IMR-90 (cell line): Measurements from ENCODE around the gene SIT1. TPM values are rescaled to one million over a fixed set of nuclear protein-coding genes. Genes with fewer than 3 reads are reported as not detected.
"Not testable (repeated sequence)": the region's sequence is repeated elsewhere in the genome, so short reads cannot be mapped to it uniquely, and the experiment has no call there.

Experiments used
- ATAC-seq: fragments of 200-7000 bp; cut with Tn5 transposase; 2 replicates; pipeline ENCODE4 v1.9.1; 2020; ENCODE audit warnings: low read depth, mild to moderate bottlenecking, moderate library complexity
- BruUV-seq: library from RNA; stranded (reverse); fragments of 400-500 nt; replicated peaks from 2 replicates; lab custom pipeline; 2021; lab: Mats Ljungman, UMichigan
- CTCF ChIA-PET: fragments of 300-600 bp; formaldehyde crosslinking; extraction: SDS; loops from one replicate; lab custom pipeline; 2021; ENCODE audit warnings: antibody characterized with exemption; lab: Yijun Ruan, JAX
- POLR2A ChIA-PET: fragments of 300-600 bp; sonication (Branson Sonifier 250); formaldehyde crosslinking; loops from one replicate; lab custom pipeline; 2022; ENCODE audit warnings: antibody characterized with exemption; ENCODE audit not compliant: unreplicated experiment; lab: Charles Lee
- DNase-seq: peaks from one replicate; pipeline ENCODE4 v3.0.0; 2013
- H2AFZ ChIP-seq: replicated peaks from 2 replicates; pipeline ENCODE3; 2013; ENCODE audit warnings: low read length, mild to moderate bottlenecking; ENCODE audit not compliant: poor library complexity
- H2AK5ac ChIP-seq: 2 replicates; pipeline ENCODE4 v1.6.1; 2013; ENCODE audit warnings: low read depth, low read length, inconsistent platforms
- H2AK9ac ChIP-seq: replicated peaks from 2 replicates; pipeline ENCODE3; 2013; ENCODE audit warnings: mild to moderate bottlenecking, low read depth, low read length, moderate library complexity; ENCODE audit not compliant: poor library complexity
- H2BK120ac ChIP-seq: 2 replicates; pipeline ENCODE4 v1.6.1; 2013; ENCODE audit warnings: low read depth, low read length, inconsistent platforms
- H2BK15ac ChIP-seq: 3 replicates; pipeline ENCODE4 v1.6.1; 2013; ENCODE audit warnings: low read depth, low read length, inconsistent platforms
- H2BK20ac ChIP-seq: 2 replicates; pipeline ENCODE4 v1.6.1; 2013; ENCODE audit warnings: low read depth, mild to moderate bottlenecking, inconsistent platforms, low read length, moderate library complexity
- H2BK5ac ChIP-seq: 2 replicates; pipeline ENCODE4 v1.6.1; 2013; ENCODE audit warnings: mild to moderate bottlenecking, low read depth, low read length, inconsistent platforms; ENCODE audit not compliant: poor library complexity, severe bottlenecking
- H3K14ac ChIP-seq: replicated peaks from 2 replicates; pipeline ENCODE4 v1.6.1; 2013; ENCODE audit warnings: low read depth, low read length, inconsistent platforms
- H3K18ac ChIP-seq: 2 replicates; pipeline ENCODE4 v1.6.1; 2013; ENCODE audit warnings: low read depth, low read length, control low read depth
- H3K23ac ChIP-seq: 2 replicates; pipeline ENCODE4 v1.6.1; 2013; ENCODE audit warnings: low read depth, low read length, inconsistent platforms
- H3K27ac ChIP-seq: 2 replicates; pipeline ENCODE4 v1.5.1; 2013; ENCODE audit warnings: mild to moderate bottlenecking, control low read depth, low read length; ENCODE audit not compliant: insufficient read depth
- H3K27me3 ChIP-seq: 2 replicates; pipeline ENCODE4 v1.6.1; 2013; ENCODE audit warnings: low read length; ENCODE audit not compliant: control insufficient read depth, insufficient read depth
- H3K36me3 ChIP-seq: 2 replicates; pipeline ENCODE4 v1.6.1; 2013; ENCODE audit warnings: low read length, mixed read lengths; ENCODE audit not compliant: control insufficient read depth, insufficient read depth
- H3K4ac ChIP-seq: 2 replicates; pipeline ENCODE4 v1.6.1; 2013; ENCODE audit warnings: low read depth, low read length, inconsistent platforms
- H3K4me1 ChIP-seq: 2 replicates; pipeline ENCODE4 v1.6.1; 2013; ENCODE audit warnings: low read length, mixed read lengths; ENCODE audit not compliant: control insufficient read depth, insufficient read depth
- H3K4me2 ChIP-seq: 2 replicates; pipeline ENCODE4 v1.6.1; 2013; ENCODE audit warnings: low read depth, mild to moderate bottlenecking, control low read depth, low read length, moderate library complexity
- H3K4me3 ChIP-seq: 2 replicates; pipeline ENCODE4 v1.5.1; 2013; ENCODE audit warnings: low read depth, mild to moderate bottlenecking, control low read depth, low read length, moderate library complexity; ENCODE audit not compliant: insufficient read depth
- H3K56ac ChIP-seq: 2 replicates; pipeline ENCODE4 v1.6.1; 2013; ENCODE audit warnings: low read length, inconsistent platforms; ENCODE audit not compliant: insufficient read depth; ENCODE audit errors: extremely low read depth
- H3K79me1 ChIP-seq, 2 experiments: 2 replicates each; pipeline ENCODE4 v1.6.1; 2013; ENCODE audit warnings: low read length in 2 of 2, inconsistent platforms in 1 of 2, low read depth in 1 of 2
- H3K9ac ChIP-seq: 2 replicates; pipeline ENCODE4 v1.6.1; 2013; ENCODE audit warnings: low read depth, low read length, control low read depth
- H3K9me1 ChIP-seq: 2 replicates; pipeline ENCODE4 v1.6.1; 2013; ENCODE audit warnings: low read length, inconsistent platforms; ENCODE audit not compliant: insufficient read depth
- H3K9me3 ChIP-seq: 2 replicates; pipeline ENCODE4 v1.6.1; 2013; ENCODE audit warnings: low read length; ENCODE audit not compliant: control insufficient read depth, insufficient read depth
- H4K20me1 ChIP-seq: 2 replicates; pipeline ENCODE4 v1.6.1; 2013; ENCODE audit warnings: low read length, inconsistent platforms; ENCODE audit not compliant: insufficient read depth
- H4K5ac ChIP-seq: 2 replicates; pipeline ENCODE4 v1.6.1; 2013; ENCODE audit warnings: mild to moderate bottlenecking, low read depth, low read length, control low read depth
- H4K8ac ChIP-seq, 2 experiments: 2 replicates each; pipeline ENCODE4 v1.6.1; 2013; ENCODE audit warnings: low read depth in 2 of 2, low read length in 2 of 2, control low read depth in 1 of 2, inconsistent platforms in 1 of 2
- H4K91ac ChIP-seq: 2 replicates; pipeline ENCODE4 v1.6.1; 2013; ENCODE audit warnings: low read depth, low read length, inconsistent platforms; ENCODE audit not compliant: insufficient read depth
- WGBS, 2 experiments: methylation state at CpG; one replicate each; pipeline versions ENCODE4 v1.1.5 to v1.1.7; 2013; ENCODE audit warnings: missing lambda C conversion rate in 2 of 2; ENCODE audit not compliant: insufficient read length in 1 of 2; ENCODE audit errors: extremely low coverage in 2 of 2; 5-methylcytosine and 5-hydroxymethylcytosine counted together
- dilution Hi-C: fragments of 300-500 bp; cut with HindIII; formaldehyde crosslinking; loops from one replicate; pipeline ENCODE4 v1.14.3; 2018; ENCODE audit warnings: low sequenced_read_pairs; ENCODE audit not compliant: unreplicated experiment
- in situ Hi-C: fragments of 300-500 bp; cut with MboI; formaldehyde crosslinking; loops from 3 replicates; pipeline ENCODE4 v1.14.3; 2019; ENCODE audit warnings: low sequenced_read_pairs, inconsistent platforms, mixed read lengths
- intact Hi-C: fragments of 100-400 bp; cut with micrococcal nuclease; formaldehyde crosslinking; loops from 2 replicates; pipeline ENCODE4 v1.10.0; 2022
- polyA plus RNA-seq, 3 experiments: library from polyadenylated mRNA; depleted of rRNA; stranded (reverse); fragments of >200 nt; gene quantifications; 2 replicates each; pipeline ENCODE4 v1.2.3, GENCODE V29; 2012; ENCODE audit warnings: low replicate concordance in 1 of 3
- total RNA-seq: library from RNA; depleted of rRNA; stranded (reverse); fragments of >200 nt; gene quantifications from 2 replicates; pipeline ENCODE4 v1.2.3, GENCODE V29; 2012

SIT1 gene
- total and polyA plus RNA-seq, 2 of the 4 experiments (the other 2 are of a cell fraction): not detected

- H3K4me1 ChIP-seq, in situ Hi-C loops, H3K4me2 ChIP-seq, H3K27ac ChIP-seq, intact Hi-C loops, H2BK120ac ChIP-seq, H3K56ac ChIP-seq, H3K4ac ChIP-seq, POLR2A ChIA-PET, H2AK9ac ChIP-seq, H3K9me1 ChIP-seq, H2BK15ac ChIP-seq, H4K91ac ChIP-seq, DNase-seq, H3K14ac ChIP-seq, H2AFZ ChIP-seq, BruUV-seq, H3K4me3 ChIP-seq, H2BK5ac ChIP-seq, H3K9me3 ChIP-seq, H3K36me3 ChIP-seq, H4K20me1 ChIP-seq, H3K18ac ChIP-seq, H4K5ac ChIP-seq, H3K27me3 ChIP-seq, H3K79me1 ChIP-seq, H4K8ac ChIP-seq, H2AK5ac ChIP-seq, dilution Hi-C loops, H2BK20ac ChIP-seq, H3K23ac ChIP-seq, ATAC-seq, H3K9ac ChIP-seq: not testable (repeated sequence)
- no CpG with 5 or more reads among the region's 1 CpG for WGBS, 2 experiments
- CTCF ChIA-PET: interaction anchor here (1.0 kb wide), 1 partner anchor 10 kb away, joined by 3 read pairs; no protein-coding TSS in a partner anchor
Observed at GRCh38 chr9:35639225-35639624, 11.5 kb downstream of the SIT1 start.

- ATAC-seq, H3K14ac ChIP-seq, H3K9ac ChIP-seq, H4K5ac ChIP-seq, DNase-seq, BruUV-seq, in situ Hi-C loops, H3K4me1 ChIP-seq, H4K20me1 ChIP-seq, dilution Hi-C loops, H2AK5ac ChIP-seq, H4K8ac ChIP-seq, H3K4ac ChIP-seq, H3K18ac ChIP-seq, H2BK20ac ChIP-seq, H3K23ac ChIP-seq, H2AK9ac ChIP-seq, H2BK5ac ChIP-seq, H2BK120ac ChIP-seq, H3K9me1 ChIP-seq, H3K56ac ChIP-seq, H3K4me3 ChIP-seq, H3K27ac ChIP-seq, H2BK15ac ChIP-seq, H3K27me3 ChIP-seq, H3K36me3 ChIP-seq, H3K9me3 ChIP-seq, H2AFZ ChIP-seq, H3K79me1 ChIP-seq, POLR2A ChIA-PET, H4K91ac ChIP-seq, intact Hi-C loops, H3K4me2 ChIP-seq: not testable (repeated sequence)
- CTCF ChIA-PET: interaction anchor here (1.0 kb wide), 1 partner anchor 10 kb away, joined by 3 read pairs; no protein-coding TSS in a partner anchor
- WGBS, 2 experiments: no CpG with 5 or more reads among the region's 8 CpGs
Observed at GRCh38 chr9:35638751-35639150, 12.0 kb downstream of the SIT1 start.
